Trophoblast cell (in vitro differentiated cells and primary cell): ENCODE results near the gene GHRL.

Experiments
- DNase-seq, 2 donors: peaks; one replicate each; pipeline ENCODE4 v3.0.0-alpha.2; 2016
- H2AFZ ChIP-seq: 2 replicates; pipeline ENCODE4 v1.6.1; 2013; ENCODE audit warnings: low read length, moderate library complexity, mild to moderate bottlenecking; ENCODE audit not compliant: insufficient read depth, poor library complexity
- H2AK5ac ChIP-seq: 2 replicates; pipeline ENCODE4 v1.6.1; 2013; ENCODE audit warnings: mild to moderate bottlenecking, low read length
- H2BK120ac ChIP-seq: 2 replicates; pipeline ENCODE4 v1.6.1; 2013; ENCODE audit warnings: low read length, mild to moderate bottlenecking, moderate library complexity; ENCODE audit not compliant: insufficient read depth, poor library complexity
- H2BK12ac ChIP-seq: 2 replicates; pipeline ENCODE4 v1.6.1; 2013; ENCODE audit warnings: mild to moderate bottlenecking, low read length, moderate library complexity
- H2BK5ac ChIP-seq: 2 replicates; pipeline ENCODE4 v1.6.1; 2013; ENCODE audit warnings: low read length, low read depth, moderate library complexity, mild to moderate bottlenecking; ENCODE audit not compliant: poor library complexity
- H3K14ac ChIP-seq: 2 replicates; pipeline ENCODE4 v1.6.1; 2013; ENCODE audit warnings: mild to moderate bottlenecking, low read length
- H3K18ac ChIP-seq: 2 replicates; pipeline ENCODE4 v1.6.1; 2013; ENCODE audit warnings: mild to moderate bottlenecking, low read length
- H3K23ac ChIP-seq: 2 replicates; pipeline ENCODE4 v1.6.1; 2013; ENCODE audit warnings: low read length
- H3K27ac ChIP-seq: 2 replicates; pipeline ENCODE4 v1.5.1; 2013; ENCODE audit warnings: low read depth, mild to moderate bottlenecking, inconsistent platforms, low read length, moderate library complexity
- H3K27me3 ChIP-seq: 2 replicates; pipeline ENCODE4 v1.6.1; 2013; ENCODE audit warnings: inconsistent platforms, mild to moderate bottlenecking, low read length, moderate library complexity; ENCODE audit not compliant: insufficient read depth
- H3K36me3 ChIP-seq, 2 experiments: 1 replicate in 1 of 2; 2 replicates in 1 of 2; pipeline ENCODE4 v1.6.1; 2013; ENCODE audit warnings: low read length in 2 of 2, mild to moderate bottlenecking in 2 of 2, moderate library complexity in 1 of 2; ENCODE audit not compliant: insufficient read depth in 2 of 2, control insufficient read depth in 1 of 2
- H3K4ac ChIP-seq: 2 replicates; pipeline ENCODE4 v1.6.1; 2013; ENCODE audit warnings: low read depth, mild to moderate bottlenecking, low read length, moderate library complexity
- H3K4me1 ChIP-seq, 2 experiments: 1 replicate in 1 of 2; 2 replicates in 1 of 2; pipeline ENCODE4 v1.6.1; 2013; ENCODE audit warnings: low read length in 2 of 2, mild to moderate bottlenecking in 2 of 2, moderate library complexity in 1 of 2; ENCODE audit not compliant: insufficient read depth in 2 of 2, control insufficient read depth in 1 of 2
- H3K4me2 ChIP-seq: 2 replicates; pipeline ENCODE4 v1.6.1; 2013; ENCODE audit warnings: inconsistent platforms, mild to moderate bottlenecking, low read length, moderate library complexity
- H3K4me3 ChIP-seq: 2 replicates; pipeline ENCODE4 v1.5.1; 2013; ENCODE audit warnings: mild to moderate bottlenecking, low read depth, low read length, inconsistent platforms
- H3K79me1 ChIP-seq: one replicate; pipeline ENCODE4 v1.6.1; 2013; ENCODE audit warnings: low read length
- H3K79me2 ChIP-seq: 2 replicates; pipeline ENCODE4 v1.6.1; 2013; ENCODE audit warnings: low read length, mild to moderate bottlenecking; ENCODE audit not compliant: control insufficient read depth, insufficient read depth, poor library complexity
- H3K9ac ChIP-seq: 2 replicates; pipeline ENCODE4 v1.6.1; 2013; ENCODE audit warnings: mild to moderate bottlenecking, low read length
- H3K9me3 ChIP-seq: 2 replicates; pipeline ENCODE4 v1.6.1; 2013; ENCODE audit warnings: low read depth, mild to moderate bottlenecking, control low read depth, inconsistent platforms, low read length; ENCODE audit not compliant: insufficient read depth
- H4K12ac ChIP-seq: 2 replicates; pipeline ENCODE4 v1.6.1; 2013; ENCODE audit warnings: low read depth, mild to moderate bottlenecking, low read length, moderate library complexity
- H4K8ac ChIP-seq: 2 replicates; pipeline ENCODE4 v1.6.1; 2013; ENCODE audit warnings: low read depth, mild to moderate bottlenecking, low read length, moderate library complexity
- H4K91ac ChIP-seq: one replicate; pipeline ENCODE4 v1.6.1; 2013; ENCODE audit warnings: low read depth, mild to moderate bottlenecking, low read length, moderate library complexity
- WGBS: extraction: QIAGEN DNeasy Blood & Tissue Kit; methylation state at CpG from one replicate; pipeline ENCODE4 v1.1.7; 2013; ENCODE audit warnings: missing lambda C conversion rate; ENCODE audit not compliant: insufficient read length, insufficient coverage; ENCODE audit errors: extremely low coverage; 5-methylcytosine and 5-hydroxymethylcytosine counted together

GHRL gene

DNA sequence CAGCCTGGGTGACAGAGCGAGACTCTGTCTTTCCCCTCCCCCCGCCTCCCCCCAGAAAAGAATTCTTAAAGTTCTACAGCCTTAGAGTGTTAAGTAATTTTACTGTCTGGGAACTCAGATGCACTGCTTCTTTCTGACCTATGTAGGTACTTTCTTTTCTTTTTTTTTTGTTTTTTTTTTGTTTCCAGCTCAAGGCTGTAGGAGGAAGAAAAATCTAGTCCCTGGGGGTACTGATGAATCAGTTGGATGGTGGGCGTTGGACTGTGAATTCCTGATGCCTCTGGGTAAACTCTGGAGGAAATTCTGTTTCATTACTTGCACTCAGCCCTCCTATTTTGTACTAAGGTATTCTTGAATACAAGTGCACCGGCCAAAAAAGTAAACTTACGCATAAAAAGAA lies 10.8 kb downstream of the GHRL start:
- H3K23ac ChIP-seq, result no peak overlapping the region
- no peak overlapping the region for H3K14ac ChIP-seq
- H2BK5ac ChIP-seq, result no peak overlapping the region
- no peak overlapping the region for H4K8ac ChIP-seq
- H3K79me1 ChIP-seq, result no peaks in the 10 kb centered on the region
- peaks cover 3% of the 10 kb centered on the region for H3K9me3 ChIP-seq
- WGBS, result no CpG with 5 or more reads among the region's 5 CpGs
- no peak overlapping the region for H3K4me3 ChIP-seq
- H4K91ac ChIP-seq, result no peak overlapping the region
- no peaks in the 10 kb centered on the region for H3K27me3 ChIP-seq
- peaks cover 0 to 4% of the 10 kb centered on the region in 2 experiments for H3K4me1 ChIP-seq
- DNase-seq, result no peak
- no peak overlapping the region for H2BK12ac ChIP-seq
- no peak overlapping the region for H2BK120ac ChIP-seq
- no peak overlapping the region for H3K4ac ChIP-seq
- no peak overlapping the region for H2AFZ ChIP-seq
- H3K4me2 ChIP-seq, result no peak overlapping the region
- H2AK5ac ChIP-seq, result no peak overlapping the region
- no peak overlapping the region for H3K9ac ChIP-seq
- no peak overlapping the region for H4K12ac ChIP-seq
- H3K79me2 ChIP-seq, result no peaks in the 10 kb centered on the region
- H3K27ac ChIP-seq, result no peak overlapping the region
- peaks cover 32 to 41% of the 10 kb centered on the region in 2 experiments for H3K36me3 ChIP-seq
- H3K18ac ChIP-seq, result no peak overlapping the region

- Histone ChIP-seq H3K79me2 (no peaks in the 10 kb centered on the region), H3K27ac (no peak overlapping the region), H3K4me1 (no peaks in the 10 kb centered on the region), H2BK12ac (no peak overlapping the region), H3K23ac (no peak overlapping the region), H4K8ac (no peak overlapping the region), H2AFZ (no peak overlapping the region), H3K4me3 (no peak overlapping the region), H2AK5ac (no peak overlapping the region), H4K12ac (no peak overlapping the region), H3K14ac (no peak overlapping the region), H3K36me3 (peaks cover 38 to 42% of the 10 kb centered on the region in 2 experiments), H3K4ac (no peak overlapping the region), H3K9ac (no peak overlapping the region), H3K27me3 (no peaks in the 10 kb centered on the region), H4K91ac (no peak overlapping the region), H3K9me3 (no peaks in the 10 kb centered on the region), H3K18ac (no peak overlapping the region), H2BK120ac (no peak overlapping the region), H2BK5ac (no peak overlapping the region), H3K79me1 (no peaks in the 10 kb centered on the region), H3K4me2 (no peak overlapping the region)
- no peak for DNase-seq
- WGBS, result no CpG with 5 or more reads among the region's 6 CpGs
Observed at GRCh38 chr3:10280571-10280970, 12.2 kb downstream of the GHRL start.

GRCh38 chr3:10280177-10280529 lies 12.6 kb downstream of the GHRL start:
- Histone ChIP-seq H4K91ac (no peak overlapping the region), H3K9me3 (no peaks in the 10 kb centered on the region), H3K4me1 (no peaks in the 10 kb centered on the region), H3K27me3 (no peaks in the 10 kb centered on the region), H2BK12ac (no peak overlapping the region), H3K18ac (no peak overlapping the region), H3K79me2 (no peaks in the 10 kb centered on the region), H3K23ac (no peak overlapping the region), H2BK5ac (no peak overlapping the region), H3K4me2 (no peak overlapping the region), H3K14ac (no peak overlapping the region), H4K8ac (no peak overlapping the region), H2AFZ (no peak overlapping the region), H3K9ac (no peak overlapping the region), H2BK120ac (no peak overlapping the region), H2AK5ac (no peak overlapping the region), H3K36me3 (peaks cover 38 to 41% of the 10 kb centered on the region in 2 experiments), H3K4me3 (no peak overlapping the region), H4K12ac (no peak overlapping the region), H3K79me1 (no peaks in the 10 kb centered on the region), H3K4ac (no peak overlapping the region), H3K27ac (no peak overlapping the region)
- DNase-seq, result peak; percentile 8 to 60
- no CpG with 5 or more reads among the region's 5 CpGs for WGBS

DNA sequence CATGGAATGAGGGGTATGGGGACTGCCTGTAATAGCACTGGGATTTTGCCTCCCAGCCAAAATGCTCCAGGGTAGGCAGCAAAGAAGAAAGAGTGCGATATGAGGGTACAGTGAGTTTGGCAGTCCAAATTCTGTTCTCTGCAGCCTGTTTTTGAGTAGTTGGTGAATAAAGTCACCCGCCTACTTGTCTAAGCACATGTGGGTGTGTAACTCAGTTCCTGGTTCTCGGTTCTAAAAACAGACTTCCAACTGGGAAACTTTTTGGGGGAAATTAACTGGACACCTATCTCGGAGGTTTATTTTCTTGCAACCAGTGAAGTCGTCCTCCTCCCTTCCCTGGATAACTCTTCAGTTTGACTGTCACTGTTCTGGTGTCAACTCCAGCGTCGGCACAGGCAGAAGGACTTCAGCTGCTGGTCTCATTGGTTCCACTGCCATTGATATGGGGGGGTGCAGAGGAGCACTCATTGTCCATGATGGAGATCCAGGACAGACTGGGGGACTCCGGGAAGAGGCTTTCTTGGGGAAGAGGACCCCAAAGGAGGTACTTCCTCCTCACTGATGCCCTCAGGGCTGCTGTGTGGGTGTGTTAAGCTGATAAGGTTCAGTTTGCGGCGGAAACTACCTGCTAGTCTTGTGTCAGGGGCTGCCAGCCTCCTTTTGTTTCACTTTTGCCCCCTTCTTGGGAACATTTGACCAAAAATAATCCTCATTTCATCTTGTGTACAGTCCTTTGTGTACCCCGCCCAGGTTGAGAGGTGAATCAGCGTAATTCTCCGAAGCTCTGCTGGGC lies 13.2 kb downstream of the GHRL start:
- Histone ChIP-seq H3K79me1 (no peaks in the 10 kb centered on the region), H3K14ac (no peak overlapping the region), H3K9me3 (no peaks in the 10 kb centered on the region), H2AK5ac (no peak overlapping the region), H2BK120ac (no peak overlapping the region), H3K23ac (no peak overlapping the region), H3K4me1 (no peaks in the 10 kb centered on the region), H3K18ac (no peak overlapping the region), H4K8ac (no peak overlapping the region), H4K91ac (no peak overlapping the region), H3K79me2 (no peaks in the 10 kb centered on the region), H3K4me2 (no peak overlapping the region), H3K9ac (no peak overlapping the region), H3K4ac (no peak overlapping the region), H3K36me3 (peaks cover 38 to 41% of the 10 kb centered on the region in 2 experiments), H2AFZ (no peak overlapping the region), H3K27me3 (no peaks in the 10 kb centered on the region), H2BK12ac (no peak overlapping the region), H3K27ac (no peak overlapping the region), H4K12ac (no peak overlapping the region), H3K4me3 (no peak overlapping the region), H2BK5ac (no peak overlapping the region)
- peak in 1 of 2 donors; percentile 10 for DNase-seq
- no CpG with 5 or more reads among the region's 13 CpGs for WGBS
